ENCODE results near the gene PTPN14.

The PTPN14 gene

DNA sequence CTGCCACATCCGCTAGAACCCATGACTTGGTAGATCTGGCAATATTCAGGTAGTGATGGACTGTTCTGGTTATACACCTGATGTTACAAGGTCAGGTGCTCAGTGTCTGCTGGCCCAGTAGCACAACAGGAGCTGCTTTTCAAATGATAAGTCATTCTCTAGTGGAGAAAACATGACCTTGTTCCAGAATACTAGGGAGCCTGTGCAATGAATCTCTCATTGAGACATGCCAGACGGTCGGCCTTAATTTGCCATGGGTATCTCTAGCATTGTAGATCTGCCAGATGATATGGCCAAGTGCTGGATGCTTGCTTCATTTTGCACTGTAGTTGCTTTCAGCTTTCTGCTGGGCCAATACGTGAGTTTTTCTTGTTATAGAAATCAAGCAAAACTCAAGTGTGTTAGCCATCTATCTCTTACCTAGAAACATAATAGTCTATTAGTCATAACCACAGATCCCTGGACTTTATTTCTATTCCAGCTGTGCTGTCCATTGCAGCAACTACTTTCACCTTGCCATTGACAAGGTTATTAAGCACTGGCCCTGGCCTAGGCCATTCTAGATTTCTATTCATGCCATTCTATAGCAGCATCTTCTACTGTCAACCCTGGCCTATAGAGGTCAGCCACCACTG lies 37.7 kb upstream of the PTPN14 start:
- Histone ChIP-seq H3K23ac (ENCODE audit: low read length) (no peak overlapping the region), H3K79me2 (ENCODE audit: control insufficient read depth, insufficient read depth, low read length, poor library complexity) (no peaks in the 10 kb centered on the region), H3K4me3 (ENCODE audit: low read depth, low read length) (no peak overlapping the region), H2AK5ac (ENCODE audit: low read length) (no peak overlapping the region), H3K79me1 (ENCODE audit: low read length) (no peaks in the 10 kb centered on the region), H3K4me2 (ENCODE audit: low read length) (no peak overlapping the region), H3K4me1 (ENCODE audit: control insufficient read depth in 1 of 2, insufficient read depth in 2 of 2, low read length in 2 of 2) (no peaks in the 10 kb centered on the region), H3K27ac (ENCODE audit: low read depth, low read length) (no peak overlapping the region), H2BK12ac (ENCODE audit: low read length) (no peak overlapping the region), H4K8ac (ENCODE audit: low read depth, low read length) (no peak overlapping the region), H4K91ac (ENCODE audit: low read depth, low read length) (no peak overlapping the region), H3K36me3 (ENCODE audit: control insufficient read depth in 1 of 2, insufficient read depth in 2 of 2, low read length in 2 of 2) (no peaks in the 10 kb centered on the region), H4K12ac (ENCODE audit: low read depth, low read length) (no peak overlapping the region), H2AFZ (ENCODE audit: insufficient read depth, low read length, poor library complexity) (no peak overlapping the region), H2BK120ac (ENCODE audit: insufficient read depth, low read length, poor library complexity) (no peak overlapping the region), H2BK5ac (ENCODE audit: low read depth, low read length, poor library complexity) (no peak overlapping the region), H3K4ac (ENCODE audit: low read depth, low read length) (no peak overlapping the region), H3K14ac (ENCODE audit: low read length) (no peak overlapping the region), H3K27me3 (ENCODE audit: insufficient read depth, low read length) (no peaks in the 10 kb centered on the region), H3K18ac (ENCODE audit: low read length) (no peak overlapping the region), H3K9ac (ENCODE audit: low read length) (no peak overlapping the region), H3K9me3 (ENCODE audit: insufficient read depth, low read depth, low read length) (no peaks in the 10 kb centered on the region)
- WGBS (ENCODE audit: extremely low coverage, insufficient coverage, insufficient read length) = no CpG with 5 or more reads among the region's 4 CpGs
- no peak for DNase-seq

DNA sequence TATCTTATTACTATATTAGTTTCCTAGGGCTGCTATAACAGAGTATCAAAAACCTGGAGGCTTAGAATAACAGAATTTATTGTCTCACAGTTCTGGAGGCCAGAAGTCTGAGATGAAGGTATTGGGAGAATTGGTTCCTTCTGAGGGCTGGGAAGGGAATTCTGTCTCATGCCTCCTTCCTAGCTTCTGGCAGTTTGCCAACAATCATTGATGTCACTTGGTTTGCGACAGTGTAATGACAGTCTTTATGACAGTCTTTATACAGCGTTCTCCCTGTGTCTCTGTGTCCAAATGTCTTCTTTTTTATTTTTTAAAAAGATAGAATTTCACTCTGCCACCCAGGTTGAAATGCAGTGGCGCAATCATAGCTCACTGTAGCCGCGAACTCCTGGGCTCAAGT lies 35.8 kb upstream of the PTPN14 start:
- WGBS (ENCODE audit: extremely low coverage, insufficient coverage, insufficient read length) = no CpG with 5 or more reads among the region's 5 CpGs
- Histone ChIP-seq H4K8ac (ENCODE audit: low read depth, low read length) (no peak overlapping the region), H3K27ac (ENCODE audit: low read depth, low read length) (no peak overlapping the region), H4K91ac (ENCODE audit: low read depth, low read length) (no peak overlapping the region), H3K23ac (ENCODE audit: low read length) (no peak overlapping the region), H3K27me3 (ENCODE audit: insufficient read depth, low read length) (no peaks in the 10 kb centered on the region), H3K9ac (ENCODE audit: low read length) (no peak overlapping the region), H4K12ac (ENCODE audit: low read depth, low read length) (no peak overlapping the region), H3K4ac (ENCODE audit: low read depth, low read length) (no peak overlapping the region), H2AFZ (ENCODE audit: insufficient read depth, low read length, poor library complexity) (no peak overlapping the region), H3K18ac (ENCODE audit: low read length) (no peak overlapping the region), H3K4me2 (ENCODE audit: low read length) (no peak overlapping the region), H2BK12ac (ENCODE audit: low read length) (no peak overlapping the region), H2BK5ac (ENCODE audit: low read depth, low read length, poor library complexity) (no peak overlapping the region), H3K4me3 (ENCODE audit: low read depth, low read length) (no peak overlapping the region), H3K79me2 (ENCODE audit: control insufficient read depth, insufficient read depth, low read length, poor library complexity) (no peaks in the 10 kb centered on the region), H2AK5ac (ENCODE audit: low read length) (no peak overlapping the region), H3K14ac (ENCODE audit: low read length) (no peak overlapping the region), H3K9me3 (ENCODE audit: insufficient read depth, low read depth, low read length) (no peaks in the 10 kb centered on the region), H3K36me3 (ENCODE audit: control insufficient read depth in 1 of 2, insufficient read depth in 2 of 2, low read length in 2 of 2) (no peaks in the 10 kb centered on the region), H3K79me1 (ENCODE audit: low read length) (peaks cover 2% of the 10 kb centered on the region), H3K4me1 (ENCODE audit: control insufficient read depth in 1 of 2, insufficient read depth in 2 of 2, low read length in 2 of 2) (peaks cover 0 to 2% of the 10 kb centered on the region in 2 experiments), H2BK120ac (ENCODE audit: insufficient read depth, low read length, poor library complexity) (no peak overlapping the region)
- DNase-seq = no peak

DNA sequence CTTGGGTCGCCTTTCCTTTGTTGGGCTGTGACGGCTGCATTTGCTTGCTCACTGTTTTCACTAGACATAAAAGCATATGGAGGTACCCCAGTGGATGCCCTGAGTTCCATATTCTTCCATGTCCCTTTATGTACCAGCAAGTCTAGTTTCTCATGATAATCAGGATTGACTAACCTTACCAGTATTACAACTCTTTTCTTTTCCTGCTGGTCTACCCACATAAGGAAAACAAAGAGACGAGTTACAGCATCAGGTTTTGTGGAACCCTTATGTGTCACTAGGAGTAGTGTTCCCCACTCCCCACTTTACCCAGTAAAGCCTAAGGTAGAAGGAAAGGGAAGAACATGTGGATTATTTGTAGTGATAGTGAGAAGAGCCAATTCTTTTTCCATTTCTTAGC lies 35.2 kb upstream of the PTPN14 start:
- Histone ChIP-seq H2AK5ac (ENCODE audit: low read length) (no peak overlapping the region), H2AFZ (ENCODE audit: insufficient read depth, low read length, poor library complexity) (no peak overlapping the region), H2BK12ac (ENCODE audit: low read length) (no peak overlapping the region), H2BK5ac (ENCODE audit: low read depth, low read length, poor library complexity) (no peak overlapping the region), H3K4me1 (ENCODE audit: control insufficient read depth in 1 of 2, insufficient read depth in 2 of 2, low read length in 2 of 2) (peaks cover 0 to 4% of the 10 kb centered on the region in 2 experiments), H3K4ac (ENCODE audit: low read depth, low read length) (no peak overlapping the region), H3K79me1 (ENCODE audit: low read length) (peaks cover 2% of the 10 kb centered on the region), H2BK120ac (ENCODE audit: insufficient read depth, low read length, poor library complexity) (no peak overlapping the region), H3K36me3 (ENCODE audit: control insufficient read depth in 1 of 2, insufficient read depth in 2 of 2, low read length in 2 of 2) (no peaks in the 10 kb centered on the region), H3K9ac (ENCODE audit: low read length) (no peak overlapping the region), H3K9me3 (ENCODE audit: insufficient read depth, low read depth, low read length) (no peaks in the 10 kb centered on the region), H3K4me3 (ENCODE audit: low read depth, low read length) (no peak overlapping the region), H3K14ac (ENCODE audit: low read length) (no peak overlapping the region), H3K23ac (ENCODE audit: low read length) (no peak overlapping the region), H3K27me3 (ENCODE audit: insufficient read depth, low read length) (no peaks in the 10 kb centered on the region), H3K27ac (ENCODE audit: low read depth, low read length) (no peak overlapping the region), H4K12ac (ENCODE audit: low read depth, low read length) (no peak overlapping the region), H4K91ac (ENCODE audit: low read depth, low read length) (no peak overlapping the region), H3K18ac (ENCODE audit: low read length) (no peak overlapping the region), H3K4me2 (ENCODE audit: low read length) (no peak overlapping the region), H4K8ac (ENCODE audit: low read depth, low read length) (no peak overlapping the region), H3K79me2 (ENCODE audit: control insufficient read depth, insufficient read depth, low read length, poor library complexity) (no peaks in the 10 kb centered on the region)
- peak in 1 of 2 donors; percentile 45 for DNase-seq
- WGBS (ENCODE audit: extremely low coverage, insufficient coverage, insufficient read length) = no CpG with 5 or more reads among the region's 3 CpGs

DNA sequence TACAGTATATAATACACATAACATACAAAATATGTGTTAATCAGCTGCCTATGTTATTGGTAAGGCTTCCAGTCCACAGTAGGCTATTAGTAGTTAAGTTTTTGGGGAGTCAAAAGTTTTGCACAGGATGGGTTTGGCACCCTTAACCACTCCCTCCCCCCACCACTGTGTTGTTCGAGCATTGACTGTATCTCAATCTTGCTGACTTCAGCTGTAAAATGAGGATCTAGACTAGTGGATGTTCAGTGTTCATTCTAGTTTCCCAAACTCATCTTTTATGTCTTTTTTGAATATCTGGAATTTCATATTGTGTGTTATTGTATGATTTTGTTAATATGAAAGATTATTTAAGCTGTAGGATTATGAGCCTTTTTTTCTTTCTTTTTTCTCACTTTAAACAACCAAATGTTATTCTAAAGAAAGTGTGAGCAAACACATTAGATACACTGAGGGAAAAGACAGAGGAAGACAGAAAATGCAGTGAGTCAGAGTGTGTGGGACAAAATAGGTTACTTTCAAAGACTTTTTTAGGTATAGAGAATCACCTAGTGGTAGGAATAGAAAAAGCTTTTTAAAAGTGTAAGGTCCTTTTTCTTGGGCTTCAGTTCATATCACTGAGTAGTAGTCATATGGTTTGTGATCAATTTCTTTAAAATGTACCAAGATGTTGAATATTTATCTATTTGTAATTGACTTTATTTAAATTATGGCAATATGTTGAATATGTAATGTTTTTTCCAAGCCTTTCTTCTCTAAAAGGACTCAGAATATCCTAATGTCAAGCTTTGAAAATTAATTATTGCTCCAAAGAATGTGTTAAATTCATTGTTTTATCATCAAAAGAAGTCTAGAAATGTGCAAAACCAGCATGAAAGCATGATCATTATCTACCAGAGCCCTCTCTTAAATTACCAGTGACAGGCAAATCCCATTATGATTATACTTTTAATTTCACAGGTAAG lies 33.7 kb upstream of the PTPN14 start:
- H3K27ac ChIP-seq (ENCODE audit: low read depth, low read length) = no peak overlapping the region
- no CpG with 5 or more reads among the region's 1 CpG for WGBS (ENCODE audit: extremely low coverage, insufficient coverage, insufficient read length)
- no peak overlapping the region for H4K12ac ChIP-seq (ENCODE audit: low read depth, low read length)
- no peak overlapping the region for H3K9ac ChIP-seq (ENCODE audit: low read length)
- H2BK12ac ChIP-seq (ENCODE audit: low read length) = peak overlapping the region; percentile 77
- H3K79me2 ChIP-seq (ENCODE audit: control insufficient read depth, insufficient read depth, low read length, poor library complexity) = no peaks in the 10 kb centered on the region
- no peak overlapping the region for H2BK5ac ChIP-seq (ENCODE audit: low read depth, low read length, poor library complexity)
- H3K23ac ChIP-seq (ENCODE audit: low read length) = no peak overlapping the region
- no peaks in the 10 kb centered on the region for H3K9me3 ChIP-seq (ENCODE audit: insufficient read depth, low read depth, low read length)
- H3K27me3 ChIP-seq (ENCODE audit: insufficient read depth, low read length) = no peaks in the 10 kb centered on the region
- no peak overlapping the region for H3K4me2 ChIP-seq (ENCODE audit: low read length)
- H3K36me3 ChIP-seq (ENCODE audit: control insufficient read depth in 1 of 2, insufficient read depth in 2 of 2, low read length in 2 of 2) = no peaks in the 10 kb centered on the region
- no peak overlapping the region for H3K18ac ChIP-seq (ENCODE audit: low read length)
- H2AFZ ChIP-seq (ENCODE audit: insufficient read depth, low read length, poor library complexity) = no peak overlapping the region
- peaks cover 0 to 4% of the 10 kb centered on the region in 2 experiments for H3K4me1 ChIP-seq (ENCODE audit: control insufficient read depth in 1 of 2, insufficient read depth in 2 of 2, low read length in 2 of 2)
- no peak overlapping the region for H4K91ac ChIP-seq (ENCODE audit: low read depth, low read length)
- H2BK120ac ChIP-seq (ENCODE audit: insufficient read depth, low read length, poor library complexity) = no peak overlapping the region
- H3K79me1 ChIP-seq (ENCODE audit: low read length) = peaks cover 2% of the 10 kb centered on the region
- no peak overlapping the region for H2AK5ac ChIP-seq (ENCODE audit: low read length)
- no peak overlapping the region for H3K14ac ChIP-seq (ENCODE audit: low read length)
- H3K4me3 ChIP-seq (ENCODE audit: low read depth, low read length) = no peak overlapping the region
- H4K8ac ChIP-seq (ENCODE audit: low read depth, low read length) = no peak overlapping the region
- H3K4ac ChIP-seq (ENCODE audit: low read depth, low read length) = no peak overlapping the region
- peak; percentile 25 to 70 for DNase-seq
